Pancreas (tissue), 10 donors: ENCODE data around the gene LTBR. TPM values are rescaled to one million over a fixed set of nuclear protein-coding genes. Genes with fewer than 3 reads are reported as not detected.

Experiments
- ATAC-seq, 4 donors: fragments of 200-7000 bp; cut with Tn5 transposase; one replicate each; pipeline versions ENCODE4 v1.8.0 to v1.9.1; 2020; ENCODE audit warnings: mild to moderate bottlenecking in 4 of 4, moderate library complexity in 4 of 4
- DNase-seq, 6 donors: peaks; one replicate each; pipeline ENCODE4 v3.0.0-alpha.2; 2020
- FAIRE-seq: peaks from 2 replicates; lab custom pipeline; 2012; peaks lifted over from hg19 to GRCh38; lab: Jason Lieb, UNC
- H3K27ac ChIP-seq, 4 donors: fragments of 200-600 bp; sonication (generic); 1 replicate in 3 of 4; 2 replicates in 1 of 4; pipeline versions ENCODE4 v1.5.0 to v1.8.0; 2020
- H3K27me3 ChIP-seq, 4 donors: fragments of 200-600 bp; one replicate each; pipeline ENCODE4 v1.8.0; 2021
- H3K36me3 ChIP-seq, 3 donors: fragments of 200-600 bp; sonication (generic) in 1 of 3; one replicate each; pipeline versions ENCODE4 v1.5.0 to v1.8.0; 2020 to 2021
- H3K4me1 ChIP-seq, 3 donors: fragments of 200-600 bp; one replicate each; pipeline ENCODE4 v1.8.0; 2021
- H3K4me3 ChIP-seq, 4 donors: fragments of 200-600 bp; sonication (generic) in 2 of 4; one replicate each; pipeline versions ENCODE4 v1.5.0 to v1.8.0; 2020 to 2021
- H3K9me3 ChIP-seq, 4 donors: fragments of 200-600 bp; one replicate each; pipeline ENCODE4 v1.8.0; 2021
- WGBS, 2 donors: extraction: QIAGEN DNeasy Blood & Tissue Kit; methylation state at CpG; one replicate each; pipeline ENCODE4 v1.1.7; 2013; 5-methylcytosine and 5-hydroxymethylcytosine counted together
- intact Hi-C, 3 donors: fragments of 100-400 bp; cut with DNase I; formaldehyde crosslinking; loops; one replicate each; pipeline versions ENCODE4 v1.11.1 to v1.14.2; 2022
- polyA plus RNA-seq, 2 donors: library from polyadenylated mRNA; stranded (reverse); fragments of 200-250 nt; gene quantifications; one replicate each; pipeline ENCODE4 v1.2.3, GENCODE V29; 2013
- total RNA-seq, 6 donors: library from RNA; stranded (reverse); fragmentation: NEBNext Ultra II Directional in 4 of 6; extraction: Animal tissue kit (Norgen Biotek cat#: 25700) in 4 of 6; gene quantifications; one replicate each; pipeline versions ENCODE4 v1.2.1 to v1.2.4, GENCODE V29; 2021 to 2023
- TF ChIP-seq, protein P1 (sequence below), 4 donors: fragments of 200-600 bp; sonication (generic) in 3 of 4; IDR thresholded peaks; one replicate each; pipeline versions ENCODE4 v1.5.0 to v1.8.0; 2021; ENCODE audit warnings: antibody characterized with exemption in 4 of 4
- donor health status: healthy with polysubstance abuse.
- donor health status: DM: no; HTN: no; CAD: no; lungs with moderate emphysema.
- donor health status: DM: no; HTN: no; CAD: no.
- donor health status: control.
- donor health status: control.
- donor health status: Bipolar disorder and iron deficiency.
- donor health status: DM: yes; HTN: yes; CAD: no.
- donor health status: DM: no; HTN: no; CAD: no.
- donor health status: DM: no; HTN: no; CAD: no.
- donor health status: DM: yes; HTN: yes; CAD: no.

Gene LTBR
- total and polyA plus RNA-seq, 8 donors = 50.0 to 82.1 (median 71.6) TPM

DNA sequence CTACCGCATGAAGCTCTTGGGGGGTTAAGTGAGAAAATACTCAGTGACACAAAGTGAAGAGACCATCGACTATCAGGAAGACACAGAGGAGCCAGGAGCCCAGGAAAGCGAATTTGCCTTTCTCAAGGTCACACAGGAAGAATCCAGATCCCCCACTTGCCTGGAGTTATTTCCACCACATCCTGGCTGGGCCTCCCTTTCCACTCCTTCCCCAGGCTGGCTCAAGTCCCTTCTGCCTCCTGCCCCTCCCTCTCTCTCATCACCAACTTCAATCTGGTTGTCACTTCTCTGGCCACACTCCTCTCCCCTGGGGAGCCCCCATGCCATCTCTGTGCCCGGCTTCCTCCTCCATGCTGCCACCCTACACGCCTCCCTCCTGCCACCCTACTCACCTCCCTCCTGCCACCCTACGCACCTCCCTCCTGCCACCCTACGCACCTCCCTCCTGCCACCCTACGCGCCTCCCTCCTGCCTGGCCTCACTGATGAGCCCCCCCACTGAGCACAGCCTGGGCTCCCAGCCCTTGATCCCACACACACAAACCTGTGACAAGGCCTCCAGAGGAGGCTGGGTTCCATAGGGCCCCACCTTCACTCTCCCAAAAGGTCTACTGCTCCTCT lies 14.9 kb upstream of the LTBR start:
- no peaks in the 10 kb centered on the region for H3K9me3 ChIP-seq
- FAIRE-seq (no peak), ATAC-seq (peak in 2 of 4 donors; percentile 2 to 3), DNase-seq (peak in 1 of 6 donors; percentile 40)
- intact Hi-C loops = no loop called here
- WGBS, 2 donors = 63 to 72% methylated on average over 9 of the region's 9 CpGs
- H3K4me3 ChIP-seq = no peak overlapping the region
- H3K4me1 ChIP-seq = peaks cover 0 to 6% (median 0%) of the 10 kb centered on the region in 3 donors
- TF ChIP-seq, protein P1, sequence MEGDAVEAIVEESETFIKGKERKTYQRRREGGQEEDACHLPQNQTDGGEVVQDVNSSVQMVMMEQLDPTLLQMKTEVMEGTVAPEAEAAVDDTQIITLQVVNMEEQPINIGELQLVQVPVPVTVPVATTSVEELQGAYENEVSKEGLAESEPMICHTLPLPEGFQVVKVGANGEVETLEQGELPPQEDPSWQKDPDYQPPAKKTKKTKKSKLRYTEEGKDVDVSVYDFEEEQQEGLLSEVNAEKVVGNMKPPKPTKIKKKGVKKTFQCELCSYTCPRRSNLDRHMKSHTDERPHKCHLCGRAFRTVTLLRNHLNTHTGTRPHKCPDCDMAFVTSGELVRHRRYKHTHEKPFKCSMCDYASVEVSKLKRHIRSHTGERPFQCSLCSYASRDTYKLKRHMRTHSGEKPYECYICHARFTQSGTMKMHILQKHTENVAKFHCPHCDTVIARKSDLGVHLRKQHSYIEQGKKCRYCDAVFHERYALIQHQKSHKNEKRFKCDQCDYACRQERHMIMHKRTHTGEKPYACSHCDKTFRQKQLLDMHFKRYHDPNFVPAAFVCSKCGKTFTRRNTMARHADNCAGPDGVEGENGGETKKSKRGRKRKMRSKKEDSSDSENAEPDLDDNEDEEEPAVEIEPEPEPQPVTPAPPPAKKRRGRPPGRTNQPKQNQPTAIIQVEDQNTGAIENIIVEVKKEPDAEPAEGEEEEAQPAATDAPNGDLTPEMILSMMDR (IDR thresholded peaks at IDR 0.05) = no peak
- peak overlapping the region in 2 of 4 donors; percentile 80 to 85 for H3K27ac ChIP-seq
- H3K27me3 ChIP-seq = no peaks in the 10 kb centered on the region
- no peaks in the 10 kb centered on the region for H3K36me3 ChIP-seq

DNA sequence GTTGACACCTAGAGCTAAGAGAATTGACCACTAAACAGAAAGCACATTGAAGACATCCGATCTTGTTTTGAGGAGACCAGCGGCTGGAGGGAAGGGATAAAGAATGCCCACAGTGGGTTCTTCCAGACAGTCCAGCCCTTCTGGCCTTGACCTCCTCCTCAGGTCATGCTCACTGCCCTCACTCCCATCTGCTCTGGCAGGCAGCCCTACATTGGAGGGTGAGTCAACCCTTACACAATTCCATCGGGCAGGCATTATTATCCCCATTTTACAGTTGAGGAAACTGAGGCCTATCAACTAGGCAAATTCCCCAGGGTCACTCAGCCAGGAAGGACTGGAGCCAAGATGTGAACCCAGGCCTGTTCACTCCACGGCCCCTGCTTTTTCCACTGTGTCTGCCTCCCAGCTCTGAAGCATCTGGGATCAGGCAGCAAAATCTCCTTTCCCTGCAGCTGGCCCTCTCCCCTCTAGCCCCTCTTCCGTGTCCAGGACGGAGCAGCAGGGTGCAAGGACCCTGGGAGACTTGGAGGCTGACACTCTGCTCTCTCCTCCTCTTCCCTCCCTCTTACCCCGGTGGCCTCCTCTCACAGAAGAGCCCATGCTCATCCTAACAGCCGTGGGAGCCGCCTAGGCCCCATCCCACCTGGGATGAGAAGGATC lies 13.9 kb upstream of the LTBR start:
- intact Hi-C loops = no loop called here
- Histone ChIP-seq H3K27ac (peak overlapping the region; percentile 35 to 85 (median 64)), H3K27me3 (no peaks in the 10 kb centered on the region), H3K4me3 (no peak overlapping the region), H3K36me3 (no peaks in the 10 kb centered on the region), H3K9me3 (no peaks in the 10 kb centered on the region), H3K4me1 (peaks cover 0 to 4% (median 0%) of the 10 kb centered on the region in 3 donors)
- DNase-seq (peak in 1 of 6 donors; percentile 35), FAIRE-seq (no peak), ATAC-seq (no peak)
- TF ChIP-seq, protein P1 (IDR thresholded peaks at IDR 0.05) = no peak
- WGBS, 2 donors = 80 to 83% methylated on average over 9 of the region's 9 CpGs

DNA sequence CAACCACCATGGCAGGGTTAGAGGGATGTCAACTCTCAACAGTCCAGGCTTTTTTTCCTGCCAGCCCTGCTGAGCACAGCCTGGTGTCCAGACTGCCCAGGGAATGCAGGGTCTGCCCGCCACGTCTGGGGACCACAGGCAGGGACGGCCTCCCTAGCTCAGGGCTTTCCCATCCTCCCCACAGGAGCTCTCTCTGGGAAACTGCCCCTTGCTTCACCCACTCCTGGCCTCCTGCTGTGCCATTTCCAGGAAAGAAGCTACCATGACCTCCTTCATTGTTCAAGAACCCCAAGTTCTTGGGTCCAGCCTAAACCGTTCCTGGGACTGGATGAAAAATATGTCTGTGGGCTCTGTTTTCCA lies 13.4 kb upstream of the LTBR start:
- Histone ChIP-seq H3K4me3 (no peak overlapping the region), H3K27me3 (no peaks in the 10 kb centered on the region), H3K4me1 (peaks cover 0 to 4% (median 0%) of the 10 kb centered on the region in 3 donors), H3K27ac (peak overlapping the region; percentile 35 to 85 (median 64)), H3K36me3 (no peaks in the 10 kb centered on the region), H3K9me3 (no peaks in the 10 kb centered on the region)
- intact Hi-C loops = no loop called here
- TF ChIP-seq, protein P1 (IDR thresholded peaks at IDR 0.05) = no peak
- no peak for ATAC-seq
- WGBS, 2 donors = 81 to 88% methylated on average over 4 of the region's 4 CpGs
- FAIRE-seq = no peak
- DNase-seq = no peak

DNA sequence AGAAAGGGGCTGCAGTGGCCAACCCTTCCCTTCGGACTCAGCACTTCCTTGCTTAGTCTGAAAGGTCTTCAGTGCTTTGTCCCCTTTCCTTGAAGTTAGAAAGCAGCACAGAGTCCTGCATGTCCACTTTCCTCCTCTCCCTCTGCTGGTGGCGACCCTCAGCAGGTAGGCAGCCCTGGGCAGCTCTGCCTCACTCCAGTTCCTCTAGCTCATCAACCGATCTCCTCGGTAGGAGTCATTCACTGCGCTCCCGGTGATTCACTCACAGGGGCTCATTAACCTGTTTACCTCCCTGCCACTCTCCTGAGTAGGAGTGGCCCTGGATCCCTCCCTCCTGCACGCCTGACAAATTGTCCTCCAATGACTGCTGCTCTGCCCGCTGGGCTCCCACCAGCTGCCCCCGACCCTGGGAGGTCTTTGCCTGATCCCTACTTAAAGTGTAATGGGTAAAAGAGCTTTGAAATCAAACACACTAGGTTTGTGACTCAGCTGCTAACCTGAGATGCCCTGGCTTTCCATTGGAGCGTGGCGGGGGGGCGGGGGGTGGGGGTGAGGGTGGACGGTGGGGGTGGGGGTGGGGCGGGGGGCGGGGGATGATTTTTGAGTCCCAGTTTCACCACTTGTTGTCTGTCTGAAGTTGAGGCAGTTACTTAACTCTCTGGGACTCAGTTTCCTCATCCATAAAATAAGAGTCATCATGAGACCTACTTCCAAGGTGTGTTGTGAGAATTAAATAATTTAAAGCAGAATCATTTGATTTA lies 12.8 kb upstream of the LTBR start:
- ATAC-seq (peak; percentile 12 to 73 (median 65)), DNase-seq (peak in 4 of 6 donors; percentile 61 to 73 (median 64))
- H3K4me1 ChIP-seq = peaks cover 0 to 8% (median 0%) of the 10 kb centered on the region in 3 donors

More for the DNA sequence above, 12.8 kb upstream of the LTBR start:
- 42 to 44% methylated on average over 14 to 15 of the region's 15 CpGs for WGBS, 2 donors
- no peak for FAIRE-seq
- H3K36me3 ChIP-seq = no peaks in the 10 kb centered on the region
- no peak overlapping the region for H3K4me3 ChIP-seq
- intact Hi-C loops = no loop called here
- H3K27me3 ChIP-seq = no peaks in the 10 kb centered on the region
- H3K9me3 ChIP-seq = no peaks in the 10 kb centered on the region
- peak overlapping the region; percentile 35 to 86 (median 64) for H3K27ac ChIP-seq
- TF ChIP-seq, protein P1 (IDR thresholded peaks at IDR 0.05) = no peak
